DMS53 treated with DMSO at 0.1 percent for 48 hours (cell line): ENCODE results near the gene TNNI3K.

Experiments used
- DNase-seq: peaks from one replicate; lab custom pipeline; 2025; ENCODE audit not compliant: unreplicated experiment; lab: John Stamatoyannopoulos, UW

Gene TNNI3K

DNA sequence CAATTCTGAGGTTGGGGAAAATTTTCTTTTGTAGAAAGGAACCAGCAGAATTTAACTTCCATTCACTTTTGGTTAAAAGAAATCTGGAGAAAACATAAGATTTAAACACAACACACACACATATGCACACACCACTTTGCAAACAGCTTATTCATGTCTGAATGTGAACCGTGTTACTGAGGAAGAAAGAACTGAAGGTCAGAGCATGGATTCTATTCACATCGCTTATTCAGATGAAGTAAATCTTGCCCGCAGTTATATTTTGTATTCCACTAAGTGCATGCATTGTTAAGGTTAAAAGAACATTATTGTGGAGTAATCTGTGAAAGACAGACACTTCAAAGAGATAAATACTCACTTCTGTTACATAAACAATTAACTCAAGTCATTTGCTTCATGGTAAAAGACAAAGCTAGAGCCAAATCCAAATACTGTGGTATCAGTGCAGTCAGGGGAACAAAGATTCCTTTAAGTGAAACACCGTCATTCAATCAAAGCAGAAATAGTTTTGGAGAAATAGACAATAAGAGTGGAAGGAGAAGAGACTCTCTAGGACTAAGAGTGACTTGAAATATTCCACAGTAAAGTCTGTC, 195.3 kb downstream of the TNNI3K start:
- DNase-seq: no peak

DNA sequence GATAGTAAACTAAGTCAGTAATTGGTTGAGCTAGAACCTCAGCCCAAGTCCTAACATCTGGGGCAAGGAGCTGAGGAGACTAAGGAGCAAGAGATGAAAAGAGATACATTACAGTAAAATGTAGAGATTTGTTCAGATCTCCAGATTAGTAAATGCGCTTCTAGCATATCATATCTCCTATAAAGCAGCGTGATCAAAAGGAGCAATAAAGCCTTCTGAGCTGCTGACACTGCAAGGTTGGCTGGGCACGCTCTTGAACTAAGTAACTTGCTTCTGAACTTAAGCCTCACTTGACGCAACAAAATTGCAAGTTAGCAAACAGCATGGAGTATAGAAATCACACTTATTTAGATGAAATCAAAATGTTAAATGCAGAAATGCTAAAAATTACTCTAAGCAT, 196.3 kb downstream of the TNNI3K start:
- DNase-seq: no peak

DNA sequence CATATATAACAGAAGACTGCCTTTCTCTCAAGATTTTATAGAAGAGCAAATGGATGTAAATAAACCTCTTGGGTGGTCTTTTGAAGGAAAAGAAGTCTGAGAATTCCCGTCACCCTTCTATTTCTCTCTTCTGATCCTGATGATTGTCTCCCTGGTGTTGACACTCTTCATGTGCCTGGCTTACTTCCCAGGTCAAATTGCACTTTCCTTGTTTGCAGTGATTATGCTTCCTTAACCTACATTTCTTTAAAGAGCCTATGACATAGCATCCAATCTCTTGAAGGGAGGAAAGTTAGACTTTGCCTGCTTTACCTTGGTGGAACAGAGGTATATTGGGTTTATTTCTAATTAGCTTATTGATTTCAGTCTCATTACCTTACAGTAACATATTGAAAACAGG, 197.1 kb downstream of the TNNI3K start:
- DNase-seq: no peak

DNA sequence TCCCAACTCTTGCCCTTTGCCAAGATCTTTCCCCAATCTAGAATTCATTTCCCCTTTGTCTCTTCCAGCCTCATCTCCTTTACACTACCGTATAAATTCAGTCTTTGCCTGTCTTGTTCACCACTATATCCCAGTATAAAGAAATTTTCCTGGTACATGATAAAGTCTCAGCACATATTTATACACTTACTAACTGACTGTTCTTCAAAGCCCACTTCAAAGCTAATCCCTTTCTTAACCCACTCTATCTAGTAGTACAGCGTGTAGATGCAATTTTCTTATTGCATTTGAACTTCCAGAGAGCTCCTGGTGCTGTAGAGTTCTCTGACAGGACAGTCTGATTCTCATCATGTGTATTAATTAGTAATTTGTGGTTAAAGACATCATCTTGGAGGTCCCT, 199.1 kb downstream of the TNNI3K start:
- DNase-seq: no peak

DNA sequence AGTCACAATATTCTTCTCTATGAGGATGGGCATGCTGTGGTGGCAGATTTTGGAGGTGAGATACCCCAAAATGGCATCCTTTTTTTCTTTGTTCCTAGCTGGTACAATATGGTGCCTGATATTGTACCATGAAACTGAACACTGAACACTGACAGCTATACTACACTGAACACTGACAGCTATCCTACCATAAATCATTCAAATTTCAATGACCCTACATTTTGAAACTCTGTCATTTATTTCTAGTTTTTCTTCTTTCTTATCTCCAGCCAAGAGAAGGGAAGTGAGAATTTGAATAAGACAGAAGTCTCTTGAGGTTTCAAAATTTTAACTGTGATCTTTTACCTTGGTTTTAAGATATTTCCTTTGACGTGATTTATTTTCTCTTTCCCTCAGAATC, 200.9 kb downstream of the TNNI3K start:
- no peak for DNase-seq

DNA sequence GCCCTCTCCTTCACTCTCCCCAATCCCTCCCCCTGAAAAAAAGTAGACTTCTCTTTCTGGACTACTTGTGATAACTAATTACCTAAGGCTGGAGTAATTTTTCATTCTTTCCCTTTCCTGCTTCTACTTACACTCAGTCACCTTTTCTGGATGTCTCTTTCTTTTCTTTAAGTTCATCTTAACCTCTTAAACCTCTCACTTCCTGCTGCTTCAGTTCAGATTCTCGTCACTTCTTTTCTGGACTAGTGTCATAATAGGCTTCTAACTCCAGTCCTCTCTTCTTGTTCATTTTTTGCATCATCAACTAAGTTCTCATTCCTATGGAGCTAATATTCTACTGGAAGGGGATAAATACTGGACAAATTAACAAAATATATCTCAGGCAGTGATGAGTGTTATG, 201.8 kb downstream of the TNNI3K start:
- DNase-seq: no peak

DNA sequence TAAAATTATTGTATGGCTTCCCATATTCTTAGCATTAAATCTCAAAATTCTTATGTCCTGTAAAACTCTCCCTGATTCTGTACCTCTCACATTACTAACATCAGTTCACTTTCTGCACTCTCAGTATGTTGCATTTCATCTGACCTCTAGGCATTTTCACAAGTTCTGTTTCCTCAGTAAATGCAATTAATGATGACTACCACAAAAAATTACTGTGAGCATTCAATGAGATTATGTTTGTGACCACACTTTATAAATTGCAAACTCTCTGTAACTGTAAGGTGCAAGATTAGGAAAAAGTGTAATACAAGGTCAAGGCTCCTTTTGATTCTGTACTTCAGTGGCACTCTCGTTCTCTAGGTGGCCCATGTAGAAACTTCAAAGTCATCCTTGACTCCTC, 216.8 kb downstream of the TNNI3K start:
- DNase-seq: no peak

DNA sequence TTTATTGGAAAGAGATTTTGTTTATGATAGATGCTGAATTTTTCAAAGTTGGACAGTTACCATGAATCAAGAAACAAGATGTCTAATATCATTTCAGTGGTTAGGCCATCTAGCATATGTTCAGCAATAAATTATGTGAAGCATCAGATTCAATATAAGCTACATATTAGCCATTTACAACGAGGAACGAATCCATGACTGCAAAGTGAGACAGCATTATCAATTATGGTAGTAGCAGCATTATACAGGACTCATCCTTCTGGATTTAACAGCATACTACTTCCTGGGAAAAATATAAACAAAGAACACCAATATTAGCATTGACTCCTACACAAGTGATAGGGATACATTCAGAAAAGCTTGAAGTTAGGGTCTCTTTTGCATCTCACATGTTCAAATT, 218.1 kb downstream of the TNNI3K start:
- no peak for DNase-seq

DNA sequence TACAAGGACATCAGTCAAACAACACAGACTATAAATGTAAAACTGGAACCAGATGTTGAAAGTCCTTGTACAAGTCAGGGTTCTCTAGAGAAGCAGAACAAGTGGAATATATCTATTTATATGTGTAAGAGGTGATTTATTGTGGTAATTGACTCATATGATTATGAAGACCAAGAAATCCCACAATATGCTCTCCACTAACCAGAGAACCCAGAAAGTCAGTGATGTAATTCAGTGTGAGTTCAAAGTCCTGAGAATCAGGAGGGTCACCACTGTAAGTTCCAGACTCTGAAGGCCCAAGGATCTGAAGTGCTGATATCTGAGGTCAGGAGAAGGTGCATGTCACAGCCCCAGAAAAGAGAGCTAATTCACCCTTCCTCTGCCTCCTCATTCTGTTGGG, 220.2 kb downstream of the TNNI3K start:
- DNase-seq: no peak

DNA sequence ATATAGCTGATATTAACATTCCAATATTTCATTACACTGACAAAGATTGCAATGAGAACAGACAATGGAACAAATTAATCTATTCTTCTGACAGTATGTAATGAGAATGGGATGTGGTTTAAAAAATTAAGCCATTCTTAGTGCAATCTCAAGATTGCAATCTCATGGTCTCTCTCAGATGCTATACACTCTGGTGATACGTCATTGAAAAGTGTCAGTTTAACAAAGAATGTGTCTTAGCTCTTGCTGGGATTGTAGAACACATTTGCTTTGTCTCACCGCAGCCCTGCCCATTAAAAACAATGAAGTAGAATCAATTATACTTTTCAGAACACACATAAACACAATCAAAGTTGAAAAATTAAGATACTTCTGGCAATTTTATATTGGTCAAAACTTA, 222.1 kb downstream of the TNNI3K start:
- no peak for DNase-seq

DNA sequence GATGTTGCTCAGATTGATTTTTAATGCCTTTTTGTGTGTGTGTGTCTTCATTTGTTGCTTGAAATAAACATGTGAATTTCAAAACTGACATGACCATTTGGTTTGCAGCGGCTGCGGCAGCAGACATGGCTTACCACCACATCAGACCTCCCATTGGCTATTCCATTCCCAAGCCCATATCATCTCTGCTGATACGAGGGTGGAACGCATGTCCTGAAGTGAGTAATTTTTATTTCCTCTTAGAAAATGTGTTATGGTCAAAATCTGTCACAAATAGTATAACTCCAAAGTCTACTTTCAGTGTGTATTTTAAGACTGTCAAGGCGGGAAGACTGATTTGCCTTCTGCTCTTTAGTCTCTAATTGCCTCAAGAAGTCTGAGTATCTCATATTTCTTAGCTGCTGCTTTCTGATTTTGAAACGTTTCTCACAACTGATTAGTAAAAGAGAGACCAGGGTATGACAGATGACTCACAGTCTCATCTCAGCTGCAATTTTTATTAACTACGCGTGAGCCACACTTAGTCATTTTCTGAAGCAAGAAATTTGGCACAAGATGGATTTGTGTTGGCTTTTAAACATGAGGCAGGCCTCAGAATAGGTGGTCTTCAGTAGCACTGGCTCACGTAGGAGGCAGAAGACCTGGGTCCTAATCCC, 228.3 kb downstream of the TNNI3K start:
- DNase-seq: no peak

DNA sequence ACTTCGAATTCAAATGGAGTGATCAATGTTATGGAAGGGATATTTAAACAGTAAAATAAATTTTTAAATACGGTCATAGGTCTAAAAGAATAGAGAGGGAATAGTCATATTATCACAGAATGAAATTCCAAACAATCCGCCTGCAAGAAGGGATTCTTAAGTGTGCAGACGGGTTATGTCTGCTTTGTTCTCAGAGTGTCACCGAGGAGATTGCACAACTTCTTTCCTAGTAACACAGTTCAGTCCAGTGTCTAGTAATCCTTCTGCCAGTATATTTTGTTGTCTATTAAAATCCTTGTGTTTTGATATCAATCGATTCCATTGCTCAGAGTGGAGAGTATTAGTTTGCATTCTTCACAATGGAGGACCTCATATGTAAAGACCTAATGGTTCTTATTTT, 228.8 kb downstream of the TNNI3K start:
- DNase-seq: no peak

DNA sequence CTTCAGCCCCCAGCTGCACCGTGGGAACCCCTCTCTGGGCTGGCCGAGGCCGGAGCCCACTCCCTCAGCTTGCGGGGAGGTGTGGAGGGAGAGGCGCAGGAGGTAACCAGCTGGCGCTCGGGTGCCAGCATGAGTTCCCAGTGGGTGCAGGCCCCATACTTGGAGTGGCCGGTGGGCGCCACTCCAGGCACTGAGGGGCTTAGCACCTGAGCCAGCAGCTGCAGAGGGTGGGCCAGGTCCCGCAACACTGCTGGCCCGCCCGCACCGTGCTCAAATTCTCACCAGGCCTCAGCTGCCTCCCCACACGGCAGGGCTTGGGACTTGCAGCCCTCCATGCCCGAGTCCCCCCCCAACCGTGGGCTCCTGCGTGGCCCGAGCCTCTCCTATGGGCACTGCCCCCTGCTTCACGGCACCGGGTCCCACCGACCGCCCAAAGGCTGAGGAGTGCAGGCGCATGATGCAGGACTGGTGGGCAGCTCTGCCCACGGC, 230.1 kb downstream of the TNNI3K start:
- DNase-seq: no peak

DNA sequence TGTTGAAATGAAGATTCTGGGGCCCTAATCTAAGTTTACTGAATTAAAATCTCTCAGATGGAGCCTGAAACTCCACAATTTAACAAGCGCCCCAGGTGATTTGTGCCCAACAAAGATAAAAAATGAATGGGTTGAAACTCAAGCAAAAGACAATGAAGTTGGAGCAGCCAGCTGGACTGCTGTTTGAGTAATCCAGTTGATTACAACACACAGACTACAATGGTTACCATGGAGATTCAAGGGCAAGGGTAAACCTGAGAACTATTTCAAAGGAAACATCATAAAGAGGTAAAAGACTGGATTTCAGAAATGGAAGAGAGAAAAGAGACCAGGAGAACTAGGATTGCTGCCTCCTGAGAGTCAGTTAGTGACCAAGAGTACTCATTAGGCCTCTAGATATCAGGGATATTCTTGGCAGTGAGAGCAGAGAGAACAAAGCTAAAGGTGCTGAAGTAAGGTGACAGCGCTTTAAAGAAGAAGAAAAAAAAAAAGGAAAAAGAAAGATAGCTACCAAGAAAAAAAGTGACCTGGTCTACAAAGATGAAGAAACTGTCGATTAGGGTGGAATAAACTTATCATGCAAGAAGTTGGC, 232.7 kb downstream of the TNNI3K start:
- peak; percentile 79 for DNase-seq

DNA sequence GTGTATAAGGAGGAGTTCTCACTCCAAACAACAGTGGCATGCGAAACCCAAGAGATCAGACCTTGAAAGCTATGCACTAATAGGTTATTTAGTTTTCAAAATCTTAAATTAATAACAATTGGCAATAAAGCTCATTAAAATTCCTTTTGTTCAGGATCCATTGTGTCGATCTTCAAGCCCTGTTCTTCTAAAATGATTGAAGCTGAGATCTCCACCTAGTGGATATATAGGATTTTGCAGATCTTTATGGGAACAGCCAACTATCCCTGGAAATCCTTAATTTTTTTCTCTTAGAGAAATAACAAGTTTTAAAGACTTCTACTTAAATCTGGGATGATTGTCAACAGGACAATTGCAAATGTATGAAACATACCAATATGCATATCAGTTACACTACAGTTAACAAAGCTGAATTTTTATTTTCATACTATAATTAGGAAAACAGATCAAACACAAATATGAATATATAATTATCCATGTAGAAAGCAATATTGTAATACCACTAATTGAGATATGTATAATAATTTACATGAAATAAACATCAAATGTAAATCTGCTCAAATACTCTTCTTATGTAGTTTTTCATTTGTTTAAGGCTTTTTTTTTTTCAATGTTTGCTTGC, 233.9 kb downstream of the TNNI3K start:
- peak; percentile 81 for DNase-seq

DNA sequence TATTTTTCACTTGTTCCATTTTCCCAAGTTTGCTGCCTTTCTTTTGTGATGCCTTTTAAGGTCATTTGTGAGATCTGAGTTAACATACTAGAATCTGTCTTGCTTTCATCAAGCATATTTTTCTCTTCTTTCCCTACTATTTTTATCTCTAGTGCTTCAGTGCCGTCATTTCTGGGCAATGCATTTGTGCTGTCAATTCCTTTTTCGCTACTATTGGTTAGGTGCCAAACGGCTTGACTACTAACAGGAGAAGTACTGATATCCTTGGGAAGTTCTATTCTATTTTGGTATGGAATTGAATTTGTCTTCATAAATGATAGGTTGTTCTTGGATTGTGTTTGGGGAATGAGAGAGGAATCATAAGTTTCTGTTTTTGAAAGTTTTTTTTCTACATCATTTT, 235.1 kb downstream of the TNNI3K start:
- no peak for DNase-seq

DNA sequence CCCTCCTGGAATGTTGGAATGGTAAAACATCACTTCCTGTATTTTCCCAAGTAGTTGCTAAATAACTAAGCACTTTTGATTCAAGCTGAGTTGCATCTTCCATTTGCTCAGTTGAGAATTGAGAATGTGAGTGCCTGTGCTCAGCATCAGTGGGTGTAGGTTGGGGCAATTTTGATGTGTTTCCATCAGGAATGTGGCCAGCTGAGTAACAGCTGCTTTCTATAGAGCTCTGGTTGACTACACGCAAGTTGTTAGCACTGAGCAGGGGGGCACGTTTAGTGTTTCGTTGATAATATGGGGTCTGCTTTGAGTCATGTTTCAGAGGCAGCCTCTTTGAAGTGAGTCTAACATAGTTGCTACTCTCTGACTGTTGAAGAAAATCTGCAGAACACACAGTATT, 235.7 kb downstream of the TNNI3K start:
- no peak for DNase-seq

DNA sequence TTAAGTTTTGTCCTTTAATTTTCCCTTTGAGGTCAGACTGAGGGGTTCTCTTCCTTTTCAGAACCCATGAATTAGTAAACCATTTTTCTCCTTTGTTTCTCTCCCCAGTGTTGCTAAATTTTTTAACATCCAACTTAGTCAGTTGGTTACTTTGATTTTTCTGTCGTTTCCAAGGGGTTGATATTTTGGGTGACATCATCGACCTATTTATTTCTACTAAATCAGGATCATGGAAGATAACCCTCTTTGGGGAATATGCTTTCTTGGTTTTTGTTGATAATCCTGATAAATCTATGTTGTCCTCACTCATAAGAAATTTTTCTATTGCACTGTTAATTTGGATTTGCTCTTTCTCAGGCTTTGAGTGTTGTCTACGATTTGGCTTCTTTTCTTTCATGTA, 236.3 kb downstream of the TNNI3K start:
- DNase-seq: no peak

DNA sequence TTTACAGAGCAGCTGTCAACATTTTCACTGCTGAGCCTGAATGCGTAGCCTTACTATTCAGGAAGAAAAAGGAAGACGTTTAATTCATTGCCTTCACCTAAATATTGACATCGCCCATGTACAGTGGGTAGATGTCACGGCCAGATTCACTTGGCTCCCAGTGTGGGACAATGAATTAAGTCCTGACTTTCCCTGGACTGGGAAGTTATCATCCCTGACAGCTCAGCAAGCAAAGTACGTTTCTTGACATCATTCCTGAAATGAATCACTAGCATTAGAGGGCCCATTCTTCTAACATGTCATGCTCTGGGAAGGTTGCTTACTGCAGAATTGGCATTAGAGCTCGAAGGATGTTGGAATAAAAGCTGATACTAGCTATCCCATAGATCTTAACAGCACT, 239.4 kb downstream of the TNNI3K start:
- no peak for DNase-seq

DNA sequence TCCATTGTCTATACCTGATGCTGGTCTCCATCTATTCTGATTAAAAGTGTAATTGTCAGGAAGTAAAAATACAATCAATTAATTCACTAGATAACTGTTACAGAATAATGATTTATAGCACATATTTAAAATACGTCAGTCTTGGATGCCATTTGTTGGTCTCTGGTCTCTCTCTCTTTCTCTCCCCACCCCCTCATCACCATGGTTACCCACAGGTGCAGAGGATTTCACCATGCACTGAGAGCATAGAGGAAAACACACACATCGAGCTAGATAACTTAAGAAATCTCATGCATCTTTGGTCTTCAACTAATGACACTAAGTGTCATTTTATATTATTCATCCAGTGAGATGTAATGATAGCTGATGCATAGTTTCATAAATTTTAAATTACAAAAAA, 243.8 kb downstream of the TNNI3K start:
- no peak for DNase-seq

DNA sequence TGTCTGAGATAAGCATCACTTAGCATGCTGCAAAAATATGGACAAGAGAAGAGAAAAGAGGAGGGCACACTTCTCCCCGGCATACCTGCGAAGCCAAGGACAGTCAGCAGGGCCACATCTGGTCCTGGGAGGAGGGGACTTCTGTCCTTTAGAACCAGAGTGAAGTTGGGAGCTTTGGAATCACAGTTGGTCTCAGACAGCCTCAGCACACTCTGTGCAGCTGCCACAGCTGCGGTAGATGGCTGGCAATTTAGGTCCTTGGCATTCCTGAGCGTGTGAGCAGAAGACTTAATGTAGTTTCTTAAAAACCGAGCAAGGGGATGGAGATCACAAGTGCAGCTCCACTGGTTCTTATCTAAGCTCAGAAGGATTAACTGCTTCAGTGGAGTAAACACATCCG, 244.9 kb downstream of the TNNI3K start:
- DNase-seq: no peak

DNA sequence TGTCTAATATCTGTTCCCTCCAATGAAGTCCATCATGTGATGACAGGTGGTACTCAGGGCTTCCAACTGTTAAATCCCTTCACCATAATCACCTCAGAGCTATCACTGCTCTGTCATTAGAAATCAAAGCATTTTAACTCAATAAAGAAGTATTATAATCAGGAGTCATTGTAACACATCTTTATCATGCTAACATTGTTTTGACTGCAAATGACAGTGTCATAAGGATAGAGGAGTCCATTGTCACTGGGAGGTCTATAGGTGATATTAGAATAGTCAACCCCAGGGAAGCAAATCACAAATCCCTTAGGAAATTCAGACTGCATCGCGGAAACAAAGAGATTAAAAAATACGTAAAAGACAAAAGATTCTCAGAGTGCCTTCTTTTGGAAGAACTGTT, 246.4 kb downstream of the TNNI3K start:
- DNase-seq: no peak
